Dermis microvascular lymphatic vessel endothelial cell (primary cell): ENCODE results near the gene YAF2. TPM values are rescaled to one million over a fixed set of nuclear protein-coding genes. Genes with fewer than 3 reads are reported as not detected.
A peak's percentile ranks its signal among the peaks of the same experiment; 100 is the strongest.
"Not testable (repeated sequence)": the region's sequence is repeated elsewhere in the genome, so short reads cannot be mapped to it uniquely, and the experiment has no call there.

Experiments used
- DNase-seq, 2 donors: peaks; one replicate each; pipeline versions ENCODE4 v3.0.0 to v3.0.0-alpha.2; 2010; ENCODE audit warnings: low read depth in 2 of 2
- total RNA-seq: library from RNA; depleted of rRNA; stranded (reverse); fragments of >200 nt; gene quantifications from 2 replicates; pipeline ENCODE4 v1.2.1, GENCODE V29; 2014

Gene YAF2
- total RNA-seq, 1 donor from 2014 or later: 11.0 TPM

DNA sequence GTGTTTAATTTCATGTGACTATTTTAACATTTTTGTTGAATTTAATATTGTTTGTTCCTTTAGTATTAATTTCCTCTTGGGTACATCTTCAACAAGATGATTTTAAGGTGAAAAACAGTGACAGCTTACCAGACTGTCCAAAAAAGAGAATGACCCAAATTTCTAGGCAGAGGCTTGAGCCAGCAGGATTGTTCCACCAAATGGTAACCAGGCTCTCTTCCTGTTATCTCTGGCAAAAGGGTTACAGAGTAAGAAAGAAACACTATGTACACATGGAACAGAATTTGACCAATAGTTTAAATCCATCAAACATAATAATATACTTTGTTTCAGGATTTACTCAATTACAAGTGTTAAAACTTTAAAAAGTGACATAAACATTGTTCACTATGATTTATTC is 39.0 kb downstream of the YAF2 start:
- no peak for DNase-seq

DNA sequence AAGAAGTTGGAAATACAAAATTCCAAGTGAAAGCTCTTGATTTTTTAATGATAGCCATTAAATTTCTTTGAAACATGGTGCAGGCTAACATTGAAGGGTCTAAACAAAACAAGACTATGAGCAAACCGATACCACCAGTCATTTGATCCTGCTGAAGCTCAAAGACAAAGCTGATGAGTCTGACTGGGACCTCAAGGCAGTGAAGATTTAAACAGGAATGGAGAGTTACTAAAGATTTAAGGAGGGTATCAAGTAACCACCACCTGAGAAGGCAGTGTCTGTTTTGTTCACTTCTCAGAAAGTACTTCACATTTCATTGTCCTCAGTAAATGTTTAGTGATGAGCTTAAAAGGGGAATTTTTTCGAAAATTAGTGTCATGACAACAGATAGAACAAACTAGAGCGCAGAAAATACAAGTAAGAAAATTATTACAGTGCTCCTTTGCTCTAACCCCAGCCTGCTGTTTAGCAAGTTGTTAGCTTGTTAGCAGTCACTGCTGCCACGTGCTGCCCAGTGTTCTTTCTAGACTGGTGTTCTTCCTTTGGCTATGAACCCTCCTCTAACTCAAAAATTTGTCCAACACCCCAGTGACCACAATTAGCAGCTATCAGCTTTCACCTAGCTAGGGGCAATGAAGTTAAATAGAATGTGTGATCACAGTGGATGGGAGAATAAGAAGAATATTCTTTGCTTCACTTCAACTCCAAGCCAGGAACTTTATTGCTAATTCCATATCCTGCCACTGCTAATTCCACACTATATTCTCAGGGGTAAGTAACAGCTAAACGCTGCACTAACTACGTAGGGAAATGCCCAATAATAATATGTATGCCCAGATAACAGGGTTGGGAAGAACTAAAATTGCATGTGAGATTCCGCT is 41.1 kb downstream of the YAF2 start:
- DNase-seq: no peak

DNA sequence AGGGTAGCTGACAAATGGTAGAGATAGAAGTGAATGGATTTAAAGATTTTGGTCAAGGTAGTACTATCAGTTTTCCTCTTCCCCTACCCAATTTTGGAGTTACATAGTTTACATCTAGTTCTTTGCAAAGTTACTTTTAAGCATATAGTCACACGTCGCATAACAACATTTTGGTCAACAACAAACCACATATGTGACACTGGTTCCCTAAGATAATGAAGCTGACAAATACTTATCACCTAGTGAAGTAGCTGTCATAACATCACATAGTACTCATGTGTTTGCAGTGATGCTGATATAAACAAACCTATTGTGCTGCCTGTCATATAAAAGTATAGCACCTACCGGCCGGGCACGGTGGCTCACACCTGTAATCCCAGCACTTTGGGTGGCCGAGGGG is 45.4 kb downstream of the YAF2 start:
- no peak for DNase-seq

DNA sequence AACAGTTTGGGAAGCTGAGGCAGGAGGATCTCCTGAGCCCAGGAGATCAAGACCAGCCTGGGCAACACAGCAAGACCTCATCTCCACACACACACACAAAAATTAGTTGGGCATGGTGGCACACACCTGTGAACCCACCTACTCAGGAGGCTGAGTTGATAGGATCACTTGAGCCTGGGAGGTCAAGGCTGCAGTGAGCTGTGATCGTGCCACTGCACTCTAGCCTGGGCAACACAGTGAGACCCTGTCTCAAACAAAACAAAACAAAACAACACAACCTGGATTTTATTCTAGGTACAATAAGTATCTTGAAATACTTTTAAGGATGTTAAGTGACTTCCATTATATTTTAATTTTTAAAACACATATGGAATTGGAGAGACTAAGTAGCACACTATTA is 45.8 kb downstream of the YAF2 start:
- no peak for DNase-seq

DNA sequence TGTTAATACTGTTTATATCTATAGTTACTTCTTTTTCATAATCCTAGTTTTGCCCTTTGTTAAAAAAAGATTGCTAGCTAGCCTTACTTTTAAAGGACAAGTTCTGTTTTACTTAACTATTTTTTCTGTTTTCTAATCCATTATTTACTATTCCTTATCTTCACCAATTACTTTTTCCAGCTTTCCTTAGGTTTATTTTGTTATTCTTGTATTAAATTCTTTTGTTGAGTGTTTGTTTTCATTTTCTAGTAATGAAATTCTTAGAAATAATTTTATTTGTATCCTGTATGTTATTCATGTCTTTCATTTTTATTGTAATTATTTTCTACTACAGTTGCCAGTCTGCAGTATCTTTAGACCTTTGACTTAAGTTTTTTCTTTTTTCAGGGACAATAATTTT is 47.7 kb downstream of the YAF2 start:
- no peak for DNase-seq

DNA sequence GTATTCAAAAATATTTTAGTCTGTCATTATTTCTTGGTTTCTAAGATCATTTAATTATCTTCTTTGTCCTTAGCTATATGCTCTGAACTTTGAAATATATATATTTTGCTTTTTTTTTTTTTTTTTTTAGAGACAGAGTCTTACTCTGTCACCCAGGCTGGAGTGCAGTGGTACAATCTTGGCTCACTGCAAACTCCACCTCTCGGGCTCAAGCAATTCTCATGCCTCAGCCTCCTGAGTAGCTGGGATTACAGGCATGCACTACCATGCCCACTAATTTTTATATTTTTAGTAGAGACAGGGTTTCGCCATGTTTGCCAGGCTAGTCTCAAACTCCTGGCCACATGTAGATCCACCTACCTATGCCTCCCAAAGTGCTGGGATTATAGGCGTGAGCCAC is 49.8 kb downstream of the YAF2 start:
- DNase-seq: not testable (repeated sequence)

DNA sequence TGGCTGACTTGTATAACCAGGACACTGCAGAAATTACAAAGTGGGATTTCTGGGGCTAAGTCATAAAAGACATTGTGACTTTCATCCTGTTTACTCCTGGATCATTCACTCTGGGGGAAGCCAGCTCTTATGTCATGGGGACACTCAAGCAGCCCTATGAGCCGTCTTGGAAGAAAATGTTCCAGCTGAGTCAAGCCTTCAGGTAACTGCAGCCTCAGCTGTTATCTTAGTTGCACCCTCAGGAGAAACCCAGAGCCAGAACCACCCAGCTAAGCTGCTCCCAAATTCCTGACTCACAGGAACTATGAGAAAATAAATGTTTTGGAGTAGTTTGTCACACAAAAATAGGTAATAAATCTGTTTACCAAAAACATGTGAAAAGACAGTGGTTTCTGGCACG is 50.2 kb downstream of the YAF2 start:
- DNase-seq: no peak

DNA sequence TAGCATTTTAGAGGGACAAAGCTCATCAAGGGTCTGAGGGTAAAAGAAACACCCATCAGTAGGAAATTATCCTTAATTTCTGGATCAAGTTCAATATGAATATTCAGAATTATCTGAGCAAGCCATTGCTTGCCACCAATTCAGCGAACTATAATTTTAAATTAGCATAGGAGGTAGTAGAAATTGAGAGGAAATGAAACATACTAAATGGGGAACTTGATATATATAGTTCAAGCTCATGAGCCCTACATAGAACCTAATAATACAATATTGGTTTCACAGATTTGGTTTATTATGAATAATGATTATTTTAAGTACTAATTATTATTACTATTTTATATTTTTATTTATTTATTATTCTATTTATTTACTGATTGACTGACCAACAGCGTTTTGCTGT is 51.3 kb downstream of the YAF2 start:
- DNase-seq: no peak

DNA sequence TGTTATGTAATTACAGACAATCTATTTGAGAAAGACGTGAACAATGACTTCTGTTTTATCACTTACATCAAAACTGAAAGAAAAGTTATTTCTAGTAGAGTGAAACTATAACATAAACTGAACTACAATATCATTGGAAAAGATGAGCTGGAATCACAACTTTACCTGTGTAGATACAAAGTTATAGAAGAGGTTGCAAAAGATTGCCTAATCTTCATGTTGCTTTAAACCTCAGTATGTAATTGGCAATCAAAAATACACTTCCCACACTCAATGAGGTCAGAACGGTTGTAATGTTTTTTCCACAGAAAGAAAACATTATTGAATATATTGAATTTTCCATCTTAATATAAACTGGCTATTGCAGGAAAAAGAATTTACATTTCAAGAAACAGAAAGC is 55.7 kb downstream of the YAF2 start:
- DNase-seq: no peak

DNA sequence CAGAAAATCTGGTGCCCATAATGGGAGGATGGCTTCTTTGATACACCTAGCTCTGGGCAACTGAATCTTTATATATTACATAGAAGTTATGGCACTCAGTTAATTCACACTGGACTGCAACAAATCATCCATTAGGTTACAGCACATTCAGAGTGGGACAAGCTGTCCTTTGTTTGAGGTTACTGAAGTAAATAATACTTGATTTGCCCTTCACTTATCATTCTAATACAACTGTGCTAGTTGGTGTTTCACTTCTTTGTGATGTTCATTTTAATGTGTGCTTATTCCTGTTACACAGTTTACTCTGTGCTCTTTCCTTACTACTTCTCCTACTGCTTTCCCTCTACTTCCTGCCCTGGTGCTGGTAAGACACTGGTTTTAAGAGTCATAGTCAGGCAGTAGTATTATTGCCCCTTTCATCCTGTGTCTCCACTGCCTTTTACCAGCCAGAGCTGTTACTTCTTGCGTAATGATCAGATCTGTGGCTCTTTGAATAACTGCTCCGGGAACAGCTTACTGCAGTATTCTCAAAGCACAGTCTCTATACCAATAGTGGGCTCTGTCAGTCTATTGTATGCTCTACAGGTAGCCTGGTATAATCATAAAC is 57.0 kb downstream of the YAF2 start:
- no peak for DNase-seq

DNA sequence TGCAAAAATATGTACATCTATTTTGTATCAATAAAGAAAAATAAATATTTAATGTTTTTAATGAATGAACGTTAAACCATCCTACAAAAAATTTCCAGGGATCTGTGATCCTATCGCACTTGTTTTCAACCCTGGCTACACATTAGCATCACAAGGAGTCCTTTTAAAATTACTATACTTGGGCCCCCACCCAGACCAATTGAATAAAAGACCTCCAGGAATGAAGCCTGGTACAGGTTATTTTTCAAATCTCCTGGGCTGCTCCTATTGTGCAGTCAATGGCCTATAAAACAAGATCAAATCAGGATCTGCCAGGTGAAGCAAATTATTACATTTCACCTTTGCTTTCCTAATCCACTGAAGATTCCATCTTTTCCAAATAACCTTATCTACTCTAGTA is 59.9 kb downstream of the YAF2 start:
- no peak for DNase-seq

DNA sequence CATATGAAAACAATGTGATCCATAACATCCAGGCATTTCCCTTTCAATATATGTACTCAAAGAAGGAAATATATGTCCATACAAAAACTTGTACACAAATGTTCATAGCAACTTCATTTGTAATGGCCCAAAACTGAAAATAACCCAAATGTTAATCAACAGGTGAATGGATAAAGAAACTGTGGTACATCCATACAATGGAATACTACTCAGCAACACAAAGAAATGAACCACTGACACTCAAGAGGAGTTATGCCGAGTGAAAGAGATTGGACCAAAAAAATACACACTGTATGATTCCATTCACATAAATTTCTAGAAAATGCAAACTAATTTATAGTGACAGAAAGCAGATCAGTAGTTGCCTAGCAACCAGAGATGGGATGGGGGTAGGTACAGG is 63.1 kb downstream of the YAF2 start:
- DNase-seq: no peak

DNA sequence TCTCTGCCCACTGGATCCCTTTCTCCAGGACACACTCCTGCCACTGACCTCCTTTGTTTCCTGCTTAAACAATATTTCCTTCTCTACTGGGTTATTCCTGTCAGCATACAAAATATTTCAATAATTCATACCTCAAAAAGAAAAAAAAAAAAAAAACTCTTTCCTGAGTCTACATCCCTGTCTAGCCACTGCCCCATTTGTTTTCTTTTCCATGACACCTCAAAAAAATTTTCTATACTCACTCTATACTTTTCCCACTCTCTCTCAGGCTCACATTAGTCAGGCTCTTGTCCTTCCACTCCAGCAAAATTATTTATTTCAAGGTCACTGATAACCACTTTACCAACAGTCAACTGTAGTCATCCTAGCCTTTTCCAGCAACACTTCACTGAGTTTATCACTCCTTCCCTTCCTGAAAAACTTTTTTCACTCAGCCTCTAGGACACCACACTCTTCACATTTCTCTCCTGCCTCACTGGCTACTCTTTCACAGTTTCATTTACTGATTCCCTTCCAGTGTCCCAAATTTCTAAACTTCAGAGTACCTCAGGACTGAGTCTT is 64.0 kb downstream of the YAF2 start:
- DNase-seq: peak; percentile 45 to 49

DNA sequence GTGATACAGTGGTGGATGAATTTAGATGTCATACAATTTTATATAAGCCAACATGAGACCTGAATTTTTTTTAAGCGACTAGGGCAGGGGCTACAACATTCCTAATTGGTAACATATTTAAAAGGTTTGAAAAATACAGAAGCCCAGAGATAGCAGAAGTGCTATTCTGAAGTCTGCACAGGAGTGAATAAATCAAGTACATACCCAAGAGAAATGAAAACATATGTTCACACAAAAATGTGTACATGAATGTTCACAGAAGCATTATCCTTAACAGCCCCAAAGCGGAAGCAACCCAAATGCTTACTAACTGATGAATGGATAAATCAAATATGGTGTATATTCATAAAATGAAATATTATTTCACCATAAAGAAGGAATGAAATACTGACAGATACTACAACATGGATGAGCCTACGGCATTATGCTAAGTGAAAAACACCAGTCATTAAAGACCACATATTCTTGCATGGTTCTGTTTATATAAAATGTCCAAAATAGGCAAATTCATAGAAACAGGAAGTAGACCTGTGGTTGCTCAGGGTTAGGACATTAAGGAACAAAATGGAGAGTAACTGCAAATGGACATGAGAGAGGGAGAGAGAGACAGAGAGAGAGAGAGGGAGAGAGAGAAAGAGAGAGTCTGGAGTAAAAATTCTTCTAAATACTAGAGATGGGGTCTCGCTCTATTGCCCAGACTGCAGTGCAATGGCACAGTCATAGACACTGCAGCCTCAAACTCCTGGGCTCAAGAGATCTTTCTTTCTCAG is 65.4 kb downstream of the YAF2 start:
- DNase-seq: no peak

DNA sequence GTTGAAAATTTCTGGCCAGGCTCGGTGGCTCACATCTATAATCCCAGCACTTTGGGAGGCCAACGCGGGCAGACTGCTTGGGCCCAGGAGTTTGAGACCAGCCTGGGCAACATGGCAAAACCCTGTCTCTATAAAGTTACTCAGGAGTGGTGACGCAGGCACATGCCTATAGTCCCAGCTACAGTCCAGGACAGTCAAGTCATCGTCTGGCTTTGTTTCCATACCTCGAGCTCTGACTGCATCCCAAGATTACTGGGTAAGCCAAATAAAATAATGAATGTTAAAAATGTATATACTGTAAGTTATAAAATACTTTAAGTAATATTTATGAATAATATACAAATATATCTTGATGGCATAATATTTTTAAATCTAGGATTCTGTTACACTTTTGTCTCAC is 70.3 kb downstream of the YAF2 start:
- no peak for DNase-seq

DNA sequence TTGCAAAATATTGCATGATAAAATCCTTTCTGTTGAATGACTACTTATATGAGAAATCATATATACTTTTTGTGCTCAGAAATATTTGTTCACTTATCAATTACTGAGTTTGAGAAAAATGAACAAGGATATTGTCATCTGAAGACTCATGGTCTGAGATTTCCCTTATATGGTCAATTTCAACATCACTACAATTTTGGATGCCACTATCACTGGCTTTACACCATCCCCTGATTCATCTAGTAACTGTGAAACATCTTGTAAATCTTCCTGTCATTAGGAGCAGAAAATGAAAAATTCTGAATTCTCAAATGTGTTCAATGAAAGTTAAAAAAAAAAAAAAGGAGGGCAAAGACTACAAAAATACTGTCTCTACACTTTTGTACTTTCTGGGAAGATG is 71.5 kb downstream of the YAF2 start:
- no peak for DNase-seq

DNA sequence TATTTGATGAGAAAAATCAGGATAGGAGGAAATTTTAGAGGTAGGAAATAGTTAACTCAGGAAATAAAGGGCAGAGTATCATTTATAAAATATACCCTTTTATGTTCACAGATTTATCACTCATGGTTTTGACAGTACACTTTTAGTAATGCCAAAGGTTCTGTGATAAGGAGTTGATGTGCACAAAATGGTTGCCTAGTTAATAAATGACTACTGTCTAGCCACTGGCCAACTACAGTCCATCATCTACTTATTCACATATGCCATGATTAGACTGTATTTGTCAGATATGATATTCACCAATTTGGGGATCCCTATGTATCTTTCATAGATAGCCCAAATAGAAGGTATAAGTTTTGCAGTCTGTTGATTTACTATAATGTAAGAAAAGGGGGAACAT is 74.1 kb downstream of the YAF2 start:
- DNase-seq: no peak

DNA sequence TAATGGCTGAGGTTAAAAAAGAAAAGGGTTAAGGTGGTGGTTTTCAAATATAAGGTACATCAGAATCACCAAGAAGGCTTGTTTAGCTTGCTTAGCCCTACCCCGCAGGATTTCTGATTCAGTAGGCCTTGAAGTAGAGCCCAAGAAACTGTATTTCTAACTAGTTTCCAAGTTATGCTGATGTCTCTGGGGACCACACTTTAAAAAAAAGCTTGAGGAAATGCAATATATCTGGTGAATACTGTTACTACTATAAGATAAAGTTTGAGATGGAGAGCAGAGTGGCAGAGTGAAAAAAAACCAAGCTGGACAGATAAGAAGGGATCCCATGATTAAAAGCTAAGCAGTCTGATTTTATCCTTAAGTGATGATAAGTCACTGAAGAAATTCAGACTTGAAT is 75.1 kb downstream of the YAF2 start:
- DNase-seq: no peak

DNA sequence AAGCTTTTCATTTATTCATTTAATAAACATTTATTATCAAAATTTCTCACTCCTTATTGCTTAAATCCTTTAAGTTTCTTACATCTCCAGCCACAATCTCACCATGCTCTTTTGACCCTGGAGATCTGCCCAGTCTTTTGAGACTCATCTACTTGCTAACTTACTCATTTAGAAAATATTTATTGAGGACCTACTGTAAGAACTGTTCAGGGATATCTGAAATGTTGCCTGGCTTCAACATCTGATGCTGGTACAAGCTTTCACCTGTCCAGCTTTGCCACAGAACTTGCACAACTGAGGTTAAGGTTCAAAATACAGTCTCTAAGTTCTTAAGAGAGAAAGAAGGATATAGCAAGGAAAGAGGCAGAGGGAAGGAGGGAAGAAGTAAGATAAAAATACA is 75.9 kb downstream of the YAF2 start:
- no peak for DNase-seq

DNA sequence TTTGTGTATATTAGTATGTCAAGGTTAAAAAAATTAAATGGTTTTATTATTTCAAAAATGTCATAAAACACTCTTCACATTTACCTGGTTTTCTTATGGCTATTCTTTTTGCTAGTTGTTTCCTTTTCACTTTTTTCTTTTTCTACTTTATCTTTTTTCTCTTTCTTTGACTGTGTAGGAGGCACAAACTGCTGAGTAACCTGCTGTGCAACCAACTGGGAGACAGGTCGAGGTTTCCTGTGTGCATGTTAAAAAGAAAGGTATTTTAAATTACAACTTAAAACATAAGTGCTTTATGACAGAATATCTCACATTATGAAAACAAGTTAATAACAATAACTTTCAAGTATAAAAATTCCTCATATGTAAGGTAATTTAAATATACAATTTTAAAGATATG is 76.5 kb downstream of the YAF2 start:
- DNase-seq: no peak

DNA sequence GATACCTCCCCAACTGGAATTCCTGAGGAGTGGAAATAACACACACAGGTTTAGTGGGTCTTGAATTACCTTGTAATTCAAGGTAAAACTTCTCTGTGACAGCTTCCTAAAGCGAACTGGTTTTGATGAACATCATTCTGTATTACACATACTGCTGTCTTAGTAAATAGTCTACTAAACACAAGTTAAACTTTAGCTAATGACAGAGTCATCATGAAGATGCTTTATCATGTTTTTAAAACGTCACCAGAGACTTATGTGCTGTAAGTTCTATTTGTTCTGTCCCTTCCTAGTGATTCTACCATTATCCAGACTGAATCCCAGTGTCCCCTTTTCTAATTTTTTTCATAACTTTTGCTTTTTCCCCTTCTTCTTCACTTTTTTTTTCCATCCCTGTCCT is 81.8 kb downstream of the YAF2 start:
- DNase-seq: no peak

DNA sequence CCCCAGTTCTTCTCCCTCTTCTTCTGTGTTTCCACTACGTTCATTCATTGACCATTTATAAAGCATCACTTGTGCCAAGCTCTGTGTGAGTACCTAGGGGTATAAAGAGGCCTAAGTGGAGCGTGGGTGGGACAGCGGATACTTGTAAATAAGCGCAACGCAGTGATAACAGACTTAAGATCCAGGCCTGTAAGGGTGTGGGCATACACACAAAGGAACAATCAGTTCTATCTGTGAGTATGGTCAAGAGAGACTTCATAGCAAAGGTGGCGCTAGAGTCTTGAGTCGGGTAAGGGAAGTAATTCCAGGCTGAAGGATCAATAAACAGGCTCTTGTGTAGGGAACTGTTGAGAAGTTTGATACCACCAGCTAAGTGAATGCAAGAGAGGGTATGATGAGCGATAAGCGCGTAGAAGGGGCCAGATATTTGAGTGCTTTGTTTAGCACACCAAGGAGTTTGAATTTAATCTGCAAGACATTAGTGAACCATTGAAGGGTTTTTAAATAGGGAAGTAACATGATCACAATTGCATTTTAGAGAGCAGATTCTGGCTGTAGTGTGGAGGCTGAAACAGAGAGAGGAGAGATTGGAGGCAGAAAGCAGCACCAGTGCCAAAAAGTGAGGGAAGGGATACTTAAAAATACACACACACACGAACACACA is 92.4 kb downstream of the YAF2 start:
- no peak for DNase-seq
